Amniotic stem cell (primary cell): Measurements from ENCODE around the gene IQCH.
"Not testable (repeated sequence)": the region's sequence is repeated elsewhere in the genome, so short reads cannot be mapped to it uniquely, and the experiment has no call there.

ENCODE experiments used
- DNase-seq: peaks from one replicate; lab custom pipeline; 2025; lab: John Stamatoyannopoulos, UW

IQCH gene

DNA sequence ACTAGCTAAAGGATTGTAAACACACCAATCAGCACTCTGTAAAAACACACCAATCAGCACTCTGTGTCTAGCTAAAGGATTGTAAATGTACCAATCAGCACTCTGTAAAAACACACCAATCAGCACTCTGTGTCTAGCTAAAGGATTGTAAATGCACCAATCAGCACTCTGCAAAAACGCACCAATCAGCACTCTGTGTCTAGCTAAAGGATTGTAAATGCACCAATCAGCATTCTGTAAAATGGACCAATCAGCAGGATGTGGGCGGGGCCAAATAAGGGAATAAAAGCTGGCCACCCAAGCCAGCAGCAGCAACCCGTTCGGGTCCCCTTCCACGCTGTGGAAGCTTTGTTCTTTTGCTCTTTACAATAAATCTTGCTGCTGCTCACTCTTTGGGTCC, 8.0 kb upstream of the IQCH start:
- not testable (repeated sequence) for DNase-seq

DNA sequence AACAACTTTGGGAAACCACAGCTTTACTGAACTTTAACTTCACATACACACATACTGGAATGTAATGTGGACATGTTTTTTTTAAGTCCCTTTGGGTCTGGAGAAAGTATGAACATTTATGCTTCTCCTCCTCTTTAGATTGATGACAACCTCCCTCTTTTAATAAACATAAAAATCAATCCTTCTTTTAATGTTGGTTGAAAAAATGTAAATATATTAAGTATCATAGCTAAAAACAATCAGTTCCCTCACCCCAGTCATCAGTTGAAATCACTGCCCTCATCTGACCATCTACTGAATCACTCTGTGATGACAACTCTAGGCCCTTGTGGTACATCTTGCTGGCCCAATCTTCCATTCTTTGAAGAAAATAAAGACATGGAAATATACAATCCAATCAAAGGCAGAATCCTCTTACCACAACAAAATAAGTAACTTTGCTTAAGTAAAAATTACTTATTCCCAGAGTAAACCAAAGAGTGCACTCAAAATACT, 6.5 kb upstream of the IQCH start:
- DNase-seq = no peak

DNA sequence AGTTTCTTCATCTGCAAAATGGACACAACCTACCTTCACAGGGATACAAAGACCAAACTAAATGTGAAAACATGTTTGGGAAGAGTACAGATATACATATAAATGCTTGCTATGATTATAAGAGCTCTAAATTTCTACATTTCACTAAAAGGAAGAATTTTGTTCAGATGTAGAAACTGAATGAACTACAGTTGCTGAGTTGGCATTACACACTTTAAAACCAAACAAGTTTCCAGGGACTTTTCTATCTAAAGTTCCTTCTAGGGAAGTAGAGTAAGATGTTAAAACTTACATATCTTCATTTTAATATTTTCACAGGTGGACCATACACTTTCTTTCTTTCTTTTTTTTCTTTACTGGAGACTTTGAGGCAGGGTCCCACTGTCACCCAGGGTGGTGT, 4.8 kb upstream of the IQCH start:
- DNase-seq = no peak

DNA sequence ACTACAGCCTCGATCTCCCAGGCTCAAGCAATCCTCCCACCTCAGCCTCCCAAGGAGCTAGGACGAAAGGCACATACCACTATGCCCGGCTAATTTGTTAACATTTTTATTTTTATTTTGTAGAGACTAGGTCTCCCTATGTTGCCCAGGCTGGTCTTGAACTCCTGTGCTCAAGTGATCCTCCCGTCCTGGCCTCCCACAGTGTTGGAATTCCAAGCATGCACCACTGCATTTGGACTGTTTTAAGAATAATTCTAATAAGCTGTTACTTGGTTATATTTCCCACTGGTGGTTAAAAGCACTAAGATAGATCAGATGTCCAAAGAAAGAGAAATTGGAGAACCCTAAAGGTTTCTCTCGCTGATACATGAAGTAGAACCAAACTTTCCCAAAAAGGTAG, 3.3 kb upstream of the IQCH start:
- no peak for DNase-seq

DNA sequence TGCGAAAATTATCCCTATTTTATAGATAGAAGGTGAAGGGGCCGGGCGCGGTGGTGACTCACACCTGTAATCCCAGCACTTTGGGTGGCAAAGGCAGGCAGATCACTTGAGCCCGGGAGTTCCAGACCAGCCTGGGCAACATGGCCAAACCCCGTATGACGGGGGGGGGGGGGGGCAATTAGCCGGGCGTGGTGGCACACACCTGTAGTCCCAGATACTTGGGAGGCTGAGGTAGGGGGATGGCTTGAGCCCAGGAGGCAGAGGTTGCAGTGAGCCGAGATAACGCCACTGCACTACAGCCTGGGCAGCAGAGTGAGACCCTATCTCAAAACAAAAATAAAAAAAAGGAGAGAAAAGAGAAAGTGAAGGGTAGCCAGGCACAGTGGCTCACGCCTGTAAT, 1.5 kb upstream of the IQCH start:
- no peak for DNase-seq

DNA sequence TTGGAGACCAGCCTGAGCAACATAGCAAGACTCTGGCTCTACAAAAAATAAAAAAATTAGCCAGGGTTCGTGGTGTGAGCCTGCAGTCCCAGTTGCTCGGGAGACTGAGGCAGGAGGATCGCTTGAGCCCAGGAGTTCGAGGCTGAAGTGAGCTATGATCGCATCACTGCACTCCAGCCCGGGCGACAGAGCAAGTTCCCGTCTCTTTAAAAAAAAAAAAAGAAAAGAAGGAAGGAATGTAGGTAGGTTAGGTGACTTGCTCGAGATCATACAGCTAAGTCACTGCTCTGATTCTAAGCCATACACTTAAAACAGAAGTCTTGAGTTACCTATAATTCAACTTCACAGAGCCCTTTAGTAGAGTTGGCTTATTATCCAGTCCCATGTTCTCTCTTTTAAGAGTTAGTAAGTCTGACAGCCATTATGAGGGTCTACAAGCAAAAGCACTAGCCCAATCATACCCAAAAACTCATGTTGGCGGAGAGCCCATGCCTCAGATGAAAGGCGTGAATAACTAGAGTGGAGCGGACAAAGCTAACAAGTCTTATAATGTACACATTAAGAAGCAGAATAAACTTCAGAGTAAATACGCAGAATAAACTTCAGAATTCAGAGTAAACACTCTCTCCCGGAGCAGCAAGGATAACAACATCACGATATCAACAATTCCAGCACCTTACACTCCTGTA, 893 bp upstream of the IQCH start:
- no peak for DNase-seq

DNA sequence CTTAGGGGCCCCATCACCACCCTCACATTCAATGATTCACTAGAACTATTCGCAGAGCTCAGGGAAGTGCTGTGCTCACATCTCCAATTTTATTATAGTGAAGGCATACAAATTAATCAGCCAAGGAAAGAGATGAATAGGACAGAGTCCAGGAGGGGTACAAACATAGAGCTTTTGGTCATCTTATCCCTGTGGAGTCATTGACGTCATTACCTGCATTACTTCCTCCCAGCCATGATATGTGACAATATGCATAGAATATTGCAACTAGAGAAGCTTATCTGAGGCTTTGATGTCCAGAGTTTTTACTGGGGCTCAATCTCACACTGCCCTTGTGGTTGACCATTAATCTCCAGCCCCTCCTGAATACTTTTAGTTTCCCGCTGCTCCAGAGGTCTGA, 1.5 kb downstream of the IQCH start:
- DNase-seq = no peak

DNA sequence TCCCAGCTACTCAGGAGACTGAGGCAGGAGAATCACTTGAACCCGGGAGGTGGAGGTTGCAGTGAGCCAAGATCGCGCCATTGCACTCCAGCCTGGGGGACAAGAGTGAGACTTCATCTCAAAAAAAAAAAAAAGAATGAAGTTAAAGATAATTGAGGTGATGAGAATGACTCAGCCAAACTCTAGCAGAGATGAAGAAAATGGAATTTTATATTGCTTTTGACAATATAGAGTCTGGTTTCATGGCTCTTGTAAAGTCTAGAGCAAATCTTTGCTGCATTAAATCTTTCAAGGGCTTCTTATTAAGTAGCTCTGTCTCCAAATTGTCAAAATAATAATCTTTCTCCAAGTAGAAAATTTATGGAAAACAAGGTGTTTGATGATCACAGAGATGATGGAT, 3.8 kb downstream of the IQCH start:
- not testable (repeated sequence) for DNase-seq

DNA sequence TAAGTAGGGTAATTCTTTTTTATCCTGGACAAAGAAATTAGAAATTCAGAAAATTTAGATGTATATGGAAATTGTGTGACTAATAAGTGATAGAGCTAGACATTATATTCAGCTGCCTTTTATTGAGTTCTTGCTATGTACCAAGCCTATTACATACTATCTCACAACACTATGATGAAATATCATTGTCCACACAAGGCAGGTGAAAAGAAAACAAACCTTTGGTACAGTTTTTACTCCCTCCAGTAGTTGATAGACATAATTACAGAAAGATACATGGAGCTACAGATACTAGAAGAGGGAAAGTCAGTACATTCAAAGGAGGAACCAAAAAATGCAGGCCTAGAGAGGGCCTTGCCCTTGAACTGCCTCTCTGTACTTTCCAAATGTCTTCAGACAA, 4.8 kb downstream of the IQCH start:
- DNase-seq = no peak

DNA sequence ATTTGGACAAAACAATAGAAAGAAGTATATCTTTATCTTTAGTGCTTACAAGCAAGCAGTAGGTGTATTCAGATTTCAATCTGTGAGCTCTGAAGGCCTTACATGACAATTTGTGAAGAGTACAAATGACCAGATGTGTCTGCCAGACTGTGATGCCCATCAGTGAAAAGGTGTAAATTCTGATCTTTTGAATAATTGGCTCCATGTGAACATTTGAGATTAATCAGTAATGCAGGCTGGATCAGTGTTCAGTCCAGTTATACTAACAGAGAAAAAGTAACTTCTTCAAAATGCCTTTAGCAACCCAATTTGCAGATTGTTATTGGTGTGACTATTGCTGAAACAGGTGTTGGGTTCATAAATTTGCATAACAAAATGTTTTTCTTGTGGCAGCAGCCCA, 5.2 kb downstream of the IQCH start:
- no peak for DNase-seq

DNA sequence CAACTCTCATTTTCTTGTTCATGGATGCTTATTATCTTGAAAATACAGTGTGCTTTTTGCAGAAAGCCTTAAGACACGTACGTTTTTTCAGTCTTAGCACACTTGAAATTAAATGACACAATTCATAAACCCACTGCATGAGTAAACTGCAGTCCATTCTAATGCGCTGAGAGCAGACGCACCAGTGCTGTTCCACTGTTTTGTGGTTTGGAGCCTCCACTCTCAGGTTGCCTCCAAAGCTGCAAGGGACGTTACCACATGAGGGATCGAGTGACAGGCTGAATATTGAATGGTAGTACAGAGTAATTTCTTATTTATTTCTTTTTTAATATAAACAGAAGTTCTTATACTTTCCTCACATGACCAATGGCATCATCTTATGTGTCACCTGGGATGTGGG, 12.3 kb downstream of the IQCH start:
- no peak for DNase-seq

DNA sequence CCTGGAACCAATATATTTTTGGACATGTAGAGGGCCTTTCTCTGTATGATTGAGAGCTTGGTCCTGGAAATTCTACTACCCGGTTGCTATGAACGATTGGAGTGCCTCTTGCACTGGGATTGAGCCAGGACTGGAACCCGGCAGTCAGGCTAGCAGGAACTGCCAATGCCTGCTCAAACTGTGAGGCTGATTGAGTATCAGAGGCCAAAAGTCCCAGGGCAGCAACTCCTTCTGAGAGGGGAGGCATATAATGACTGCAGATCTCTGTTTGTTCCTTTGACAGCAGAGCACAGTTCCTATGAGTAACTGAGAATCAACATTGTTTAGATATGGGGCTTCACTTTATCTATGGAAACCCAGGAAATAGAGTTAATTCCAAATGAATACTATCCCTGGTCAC, 12.9 kb downstream of the IQCH start:
- no peak for DNase-seq

DNA sequence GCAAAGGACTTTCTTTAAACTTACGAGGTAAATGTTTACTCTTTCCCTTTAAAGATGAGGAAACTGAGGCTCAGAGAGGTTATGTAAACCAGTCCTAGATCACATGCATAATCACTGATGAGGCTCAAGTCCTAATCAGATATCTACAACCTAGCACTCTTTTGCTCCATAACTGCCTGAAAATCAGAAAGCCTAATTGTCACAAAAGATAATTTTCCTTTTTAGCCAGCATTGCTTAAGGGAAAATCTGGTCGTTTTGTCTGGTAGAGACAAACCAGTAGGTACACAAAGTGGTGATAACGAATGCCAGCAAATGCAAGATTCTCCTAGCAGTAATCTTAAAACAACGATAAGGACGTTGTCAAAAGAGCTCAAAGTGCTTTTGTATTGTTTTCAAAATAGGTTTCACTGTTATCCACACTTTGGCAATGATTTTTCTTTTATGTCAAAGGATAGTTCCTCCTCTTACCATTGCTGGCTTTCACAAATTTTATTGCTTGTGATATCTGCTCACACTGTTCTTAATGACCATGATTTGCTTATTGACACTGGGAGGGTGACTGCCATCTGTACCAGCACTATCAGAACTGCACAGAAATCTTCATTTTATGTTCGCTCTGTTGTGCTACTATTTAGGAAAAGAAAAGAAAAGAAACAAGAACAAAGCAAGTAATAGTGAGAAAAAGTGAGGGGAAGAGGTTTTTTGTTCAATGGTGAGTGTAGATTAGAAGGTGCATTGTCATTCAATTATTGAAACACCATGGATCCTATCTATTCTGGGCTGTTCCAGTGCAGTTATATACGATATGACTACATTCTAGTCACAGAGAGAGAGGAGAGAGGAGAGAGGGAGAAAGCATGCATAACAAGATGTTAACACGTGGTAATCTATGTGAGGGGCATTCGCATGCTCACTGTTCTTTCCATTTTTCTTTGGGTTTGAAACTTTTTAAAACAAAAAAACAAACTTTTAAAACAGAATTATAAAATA, 13.7 kb downstream of the IQCH start:
- DNase-seq = no peak

DNA sequence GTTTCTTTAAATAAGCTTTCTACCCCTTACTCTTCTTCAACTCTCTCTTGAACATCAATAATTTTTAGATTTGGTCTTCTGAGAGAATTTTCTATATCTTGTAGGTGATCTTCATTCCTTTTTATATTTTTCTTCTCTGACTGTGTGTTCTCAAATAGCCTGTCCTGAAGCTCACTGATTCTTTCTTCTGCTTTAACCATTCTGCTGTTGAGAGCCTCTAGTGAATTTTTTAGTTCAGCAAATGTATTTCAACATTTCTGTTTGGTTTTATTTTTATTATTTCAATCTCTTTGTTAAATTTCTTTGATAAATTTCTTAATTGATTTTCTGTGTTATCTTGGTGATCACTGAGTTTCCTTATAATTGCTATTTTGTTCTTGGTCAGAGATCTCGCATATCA, 19.6 kb downstream of the IQCH start:
- DNase-seq = no peak

DNA sequence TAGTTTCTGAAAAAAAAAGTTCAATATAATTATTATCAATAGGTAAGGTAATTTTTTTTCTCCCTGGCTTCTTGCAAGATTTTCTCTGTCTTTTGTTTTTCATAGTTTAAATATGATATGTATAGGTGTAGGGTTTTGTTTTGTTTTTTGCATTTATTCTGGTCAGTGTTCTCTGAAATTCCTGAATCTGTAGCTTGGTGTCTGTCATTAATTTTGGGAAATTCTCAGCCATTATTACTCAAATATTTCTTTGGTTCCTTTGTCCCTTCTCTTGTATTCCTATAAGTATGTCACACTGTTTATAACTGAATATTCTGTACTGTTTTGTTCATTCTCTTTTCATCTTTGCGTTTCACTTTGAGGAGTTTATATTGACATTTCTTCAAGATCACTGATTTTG, 22.1 kb downstream of the IQCH start:
- DNase-seq = no peak

DNA sequence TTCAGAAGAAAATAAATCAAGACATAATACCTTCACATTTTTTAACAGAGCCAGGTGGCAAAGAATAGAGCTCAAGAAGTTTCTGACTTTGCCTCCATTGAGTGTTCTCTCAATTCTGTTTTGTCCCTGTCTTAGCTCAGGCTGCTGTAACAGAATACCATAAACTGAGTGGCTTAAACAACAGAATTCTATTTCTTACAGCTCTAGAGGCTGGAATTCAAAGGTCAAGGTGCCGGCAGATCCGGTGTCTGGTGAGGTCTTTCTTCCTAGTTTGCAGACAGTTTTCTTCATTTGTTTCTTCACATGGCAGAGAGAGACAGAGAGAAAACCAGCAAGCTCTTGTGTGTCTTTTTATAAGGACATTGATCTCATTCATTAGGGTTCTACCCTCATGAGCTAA, 25.6 kb downstream of the IQCH start:
- no peak for DNase-seq

DNA sequence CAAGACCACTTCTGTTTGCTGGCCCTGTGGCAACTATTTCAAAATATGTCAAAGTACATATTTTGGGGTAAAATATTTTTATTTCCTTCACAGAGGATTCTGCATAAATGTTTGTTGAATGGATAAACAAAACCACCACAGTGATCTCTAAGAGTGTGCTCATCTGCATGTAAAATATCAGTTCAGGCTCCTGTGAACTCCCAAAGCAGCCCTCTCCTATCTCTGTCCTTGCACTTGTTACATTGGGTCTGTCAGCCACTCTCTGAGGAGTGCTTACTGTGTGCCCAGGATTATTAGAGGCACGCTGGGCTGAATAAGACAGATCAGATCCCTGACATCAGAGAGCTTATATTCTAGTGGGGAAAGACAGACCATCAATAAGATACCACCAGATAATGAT, 27.1 kb downstream of the IQCH start:
- DNase-seq = no peak

DNA sequence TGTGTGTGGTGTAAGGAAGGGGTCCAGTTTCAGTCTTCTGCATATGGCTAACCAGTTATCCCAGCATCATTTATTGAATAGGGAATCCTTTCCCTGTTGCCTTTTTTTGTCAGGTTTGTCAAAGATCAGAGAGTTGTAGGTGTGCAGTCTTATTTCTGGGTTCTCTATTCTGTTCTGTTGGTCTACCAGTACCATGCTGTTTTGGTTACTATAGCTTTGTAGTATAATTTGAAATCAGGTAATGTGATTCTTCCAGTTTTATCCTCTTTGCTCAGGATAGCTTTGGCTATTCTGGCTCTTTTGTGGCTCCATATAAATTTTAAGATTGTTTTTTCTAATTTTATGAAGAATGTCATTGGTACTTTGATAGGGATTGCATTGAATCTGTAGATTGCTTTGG, 31.0 kb downstream of the IQCH start:
- not testable (repeated sequence) for DNase-seq

DNA sequence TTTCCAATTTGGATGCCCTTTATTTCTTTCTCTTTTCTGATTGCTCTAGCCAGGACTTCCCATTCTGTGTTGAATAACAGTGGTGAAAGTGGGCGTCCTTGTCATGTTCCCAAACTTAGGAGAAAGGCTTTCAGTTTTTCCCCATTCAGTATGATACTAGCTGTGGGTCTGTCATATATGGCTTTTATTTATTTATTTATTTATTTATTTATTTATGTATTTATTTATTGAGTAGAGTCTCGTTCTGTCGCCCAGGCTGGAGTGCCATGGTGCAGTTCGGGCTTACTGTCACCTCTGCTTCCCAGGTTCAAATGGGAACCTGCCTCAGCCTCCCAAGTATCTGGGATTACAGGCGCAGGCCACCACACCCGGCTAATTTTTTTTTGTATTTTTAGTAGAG, 31.8 kb downstream of the IQCH start:
- not testable (repeated sequence) for DNase-seq

DNA sequence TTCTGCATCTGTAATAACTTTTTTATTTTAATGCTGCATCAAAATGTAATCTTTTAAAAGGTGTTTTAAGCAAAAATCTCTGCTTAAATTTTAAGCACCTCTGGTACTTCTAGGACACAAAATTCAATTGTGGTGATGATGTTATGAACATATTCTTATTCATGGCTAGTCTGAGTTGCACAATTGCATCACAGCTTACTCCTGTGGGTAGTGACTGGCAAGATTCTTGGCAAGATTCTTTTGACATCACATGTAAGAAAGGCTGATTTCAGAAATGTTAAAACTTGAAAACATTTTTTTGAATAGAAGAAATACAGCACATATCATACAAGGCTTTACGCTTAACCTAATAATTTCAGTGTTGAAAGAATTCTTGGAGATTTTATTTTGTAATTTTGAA, 35.7 kb downstream of the IQCH start:
- no peak for DNase-seq

DNA sequence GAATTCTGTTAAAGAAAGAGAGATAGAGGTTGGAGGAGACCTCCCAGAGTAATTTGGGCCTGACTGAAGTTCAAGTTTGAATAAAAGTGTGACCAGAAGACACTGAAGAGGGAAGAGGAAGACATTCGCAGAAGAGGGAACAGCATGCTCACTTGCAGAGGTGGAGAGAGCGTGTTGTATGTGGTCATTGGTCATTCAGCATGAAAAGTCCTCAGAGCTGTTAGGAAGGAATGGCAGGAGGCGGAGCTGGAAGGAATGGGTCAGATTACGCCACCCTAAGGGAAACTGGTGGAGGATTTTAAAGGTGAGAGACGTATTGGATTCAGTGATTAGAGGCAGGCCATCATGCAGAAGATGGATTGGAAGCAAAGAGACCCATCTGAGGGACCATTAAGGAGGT, 41.6 kb downstream of the IQCH start:
- no peak for DNase-seq

DNA sequence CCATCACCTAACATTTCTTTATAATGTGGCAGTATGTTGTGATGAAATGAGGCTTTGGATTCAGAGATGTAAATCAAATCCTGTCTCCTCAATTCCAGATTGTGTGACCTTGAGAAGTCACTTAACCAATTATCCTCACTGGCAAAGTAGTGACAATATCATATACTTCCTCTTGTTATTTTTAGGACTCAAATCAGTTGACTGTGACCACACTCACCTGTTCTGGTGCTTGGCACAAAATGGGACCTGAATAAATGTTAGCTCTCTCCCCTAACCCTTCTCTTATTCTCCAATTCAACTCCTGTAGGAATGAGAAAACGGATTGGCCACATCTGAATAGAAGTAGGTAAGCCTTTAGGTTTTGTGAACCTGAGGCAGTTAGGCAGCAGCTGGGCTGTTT, 42.1 kb downstream of the IQCH start:
- DNase-seq = no peak

DNA sequence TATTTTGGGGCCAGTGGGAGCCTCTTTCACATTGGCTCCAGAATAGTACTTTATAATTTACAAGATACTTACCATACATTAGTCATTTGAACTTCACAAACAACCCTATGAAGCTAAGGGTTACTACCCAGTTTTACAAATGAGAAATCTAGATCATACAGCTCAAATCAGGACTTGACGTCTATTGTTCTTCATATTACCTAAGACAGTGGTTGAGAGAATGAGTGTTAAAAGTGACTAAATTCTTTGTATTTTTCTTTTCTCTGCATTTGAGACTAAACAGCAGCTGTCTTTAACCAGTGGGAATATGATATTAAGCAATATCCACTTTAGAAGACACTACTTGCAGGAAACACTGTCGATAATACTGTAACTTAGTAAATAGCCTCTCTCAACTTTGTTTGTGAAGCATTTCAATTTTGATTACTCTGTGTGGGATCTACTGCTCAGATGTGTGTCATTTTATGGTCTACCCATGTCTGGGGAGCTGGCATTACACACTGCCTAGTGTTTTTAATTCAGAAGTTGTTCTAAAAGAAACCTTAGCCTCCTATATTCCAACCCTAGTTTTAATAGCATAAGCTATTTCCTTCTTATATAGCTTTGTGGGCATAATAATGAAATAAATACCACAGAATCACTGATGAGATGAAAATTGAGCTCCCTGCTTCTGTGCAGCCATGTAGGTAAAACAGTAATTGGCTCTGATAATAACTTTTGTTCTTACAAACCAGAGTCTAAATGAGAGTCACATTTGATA, 45.9 kb downstream of the IQCH start:
- DNase-seq = no peak
